OCI-LY7 (cell line): ENCODE data around the gene MTHFD2L. TPM values are rescaled to one million over a fixed set of nuclear protein-coding genes. Genes with fewer than 3 reads are reported as not detected.

Source experiments
- BruUV-seq: library from RNA; stranded (reverse); fragments of 400-500 nt; replicated peaks from 2 replicates; lab custom pipeline; 2021; lab: Mats Ljungman, UMichigan
- CTCF ChIA-PET: fragments of 300-600 bp; sonication (Branson Sonifier 250); formaldehyde crosslinking; loops from one replicate; lab custom pipeline; 2022; ENCODE audit warnings: antibody characterized with exemption; ENCODE audit not compliant: unreplicated experiment; lab: Charles Lee
- POLR2A ChIA-PET: fragments of 300-600 bp; sonication (Branson Sonifier 250); formaldehyde crosslinking; loops from one replicate; lab custom pipeline; 2022; ENCODE audit warnings: antibody characterized with exemption; lab: Charles Lee
- DNase-seq: peaks from one replicate; pipeline ENCODE4 v3.0.0-alpha.2; 2015; ENCODE audit warnings: low spot score
- H2AFZ ChIP-seq: fragments of 200-600 bp; sonication (generic), shearing (Covaris generic); 2 replicates; pipeline ENCODE4 v1.6.1; 2014; ENCODE audit warnings: mild to moderate bottlenecking, antibody characterized with exemption, low read length, moderate library complexity
- H3K27ac ChIP-seq: fragments of 200-600 bp; sonication (generic); 2 replicates; pipeline ENCODE4 v1.5.1; 2014; ENCODE audit warnings: mixed run types, low read depth, mild to moderate bottlenecking, moderate library complexity, low read length, inconsistent platforms; ENCODE audit not compliant: poor library complexity, severe bottlenecking
- H3K36me3 ChIP-seq: fragments of 200-600 bp; sonication (generic); 2 replicates; pipeline ENCODE4 v1.6.1; 2014; ENCODE audit warnings: mild to moderate bottlenecking, antibody characterized with exemption, low read length, moderate library complexity, mixed read lengths; ENCODE audit not compliant: insufficient read depth
- H3K4me1 ChIP-seq: fragments of 200-600 bp; sonication (generic); 2 replicates; pipeline ENCODE4 v1.5.1; 2014; ENCODE audit warnings: mild to moderate bottlenecking, low read length; ENCODE audit not compliant: insufficient read depth, poor library complexity, severe bottlenecking
- H3K4me2 ChIP-seq: fragments of 200-600 bp; sonication (generic); 2 replicates; pipeline ENCODE4 v1.6.1; 2014; ENCODE audit warnings: mild to moderate bottlenecking, low read length
- H3K4me3 ChIP-seq: fragments of 200-600 bp; sonication (generic); 2 replicates; pipeline ENCODE4 v1.5.1; 2014; ENCODE audit warnings: mild to moderate bottlenecking, low read depth, low read length; ENCODE audit not compliant: poor library complexity, severe bottlenecking
- H3K79me2 ChIP-seq: fragments of 200-600 bp; sonication (generic); 2 replicates; pipeline ENCODE4 v1.6.1; 2016; ENCODE audit warnings: low read depth, mild to moderate bottlenecking, low read length, moderate library complexity, mixed read lengths; ENCODE audit not compliant: insufficient read depth
- H3K9me2 ChIP-seq: fragments of 200-600 bp; sonication (generic); 2 replicates; pipeline ENCODE4 v1.6.1; 2016; ENCODE audit warnings: mild to moderate bottlenecking, low read length, mixed read lengths; ENCODE audit not compliant: insufficient read depth
- H3K9me3 ChIP-seq: fragments of 200-600 bp; sonication (generic); 2 replicates; pipeline ENCODE4 v1.6.1; 2014; ENCODE audit warnings: mild to moderate bottlenecking, mixed run types, low read length, mixed read lengths
- H4K20me1 ChIP-seq: fragments of 200-600 bp; sonication (generic); 2 replicates; pipeline ENCODE4 v1.6.1; 2014; ENCODE audit warnings: mild to moderate bottlenecking, antibody characterized with exemption, low read length, moderate library complexity, mixed read lengths; ENCODE audit not compliant: insufficient read depth
- CTCF ChIP-seq: fragments of 200-600 bp; sonication (generic); conservative IDR thresholded peaks from 2 replicates; pipeline ENCODE4 v1.5.1; 2014; ENCODE audit warnings: mild to moderate bottlenecking, antibody characterized with exemption, low read length, moderate library complexity, mixed read lengths
- EZH2phosphoT487 ChIP-seq: fragments of 200-600 bp; sonication (generic); IDR thresholded peaks from 2 replicates; pipeline ENCODE4 v1.6.1; 2018; ENCODE audit warnings: low read depth, borderline replicate concordance, mild to moderate bottlenecking, mixed run types, antibody characterized with exemption, low read length, moderate library complexity, mixed read lengths
- intact Hi-C: fragments of 100-400 bp; cut with micrococcal nuclease; formaldehyde crosslinking; loops from one replicate; pipeline ENCODE4 v1.10.0; 2022; ENCODE audit not compliant: unreplicated experiment
- total RNA-seq, 2 experiments: library from RNA; depleted of rRNA in 1 of 2; stranded (reverse); fragments of >200 nt in 1 of 2; shearing (Covaris generic) in 1 of 2; gene quantifications; 2 replicates each; pipeline ENCODE4 v1.2.3, GENCODE V29; 2014 to 2022

The MTHFD2L gene
- total RNA-seq, 2 experiments from 2014 or later, result 18.7 to 18.9 TPM

- no peak overlapping the region for H2AFZ ChIP-seq
- ChIA-PET POLR2A (no interaction called here), CTCF (no interaction called here)
- no TSS peak for BruUV-seq
- H4K20me1 ChIP-seq, result no peaks in the 10 kb centered on the region
- H3K4me2 ChIP-seq, result no peak overlapping the region
- no peaks in the 10 kb centered on the region for H3K9me2 ChIP-seq
- H3K36me3 ChIP-seq, result no peaks in the 10 kb centered on the region
- TF ChIP-seq CTCF (no peak), EZH2phosphoT487 (no peak)
- H3K4me3 ChIP-seq, result no peak overlapping the region
- intact Hi-C loops, result no loop called here
- H3K79me2 ChIP-seq, result no peaks in the 10 kb centered on the region
- no peaks in the 10 kb centered on the region for H3K4me1 ChIP-seq
- no peak overlapping the region for H3K27ac ChIP-seq
- no peaks in the 10 kb centered on the region for H3K9me3 ChIP-seq
- no peak for DNase-seq
These were observed 126.1 kb downstream of the MTHFD2L start for GRCh38 chr4:74284053-74284452.

- Histone ChIP-seq H2AFZ (no peak overlapping the region), H3K9me2 (no peaks in the 10 kb centered on the region), H3K9me3 (no peaks in the 10 kb centered on the region), H3K79me2 (no peaks in the 10 kb centered on the region), H3K4me2 (no peak overlapping the region), H3K4me1 (no peaks in the 10 kb centered on the region), H3K4me3 (no peak overlapping the region), H3K36me3 (no peaks in the 10 kb centered on the region), H4K20me1 (no peaks in the 10 kb centered on the region), H3K27ac (no peak overlapping the region)
- intact Hi-C loops, result no loop called here
- BruUV-seq, result no TSS peak
- DNase-seq, result no peak
- TF ChIP-seq EZH2phosphoT487 (no peak), CTCF (no peak)
- ChIA-PET CTCF (no interaction called here), POLR2A (interaction anchor here (0.7 kb wide), 1 partner anchor 18 kb away, joined by 3 read pairs; no protein-coding TSS in a partner anchor)
These were observed 129.2 kb downstream of the MTHFD2L start for GRCh38 chr4:74287164-74287563.

DNA sequence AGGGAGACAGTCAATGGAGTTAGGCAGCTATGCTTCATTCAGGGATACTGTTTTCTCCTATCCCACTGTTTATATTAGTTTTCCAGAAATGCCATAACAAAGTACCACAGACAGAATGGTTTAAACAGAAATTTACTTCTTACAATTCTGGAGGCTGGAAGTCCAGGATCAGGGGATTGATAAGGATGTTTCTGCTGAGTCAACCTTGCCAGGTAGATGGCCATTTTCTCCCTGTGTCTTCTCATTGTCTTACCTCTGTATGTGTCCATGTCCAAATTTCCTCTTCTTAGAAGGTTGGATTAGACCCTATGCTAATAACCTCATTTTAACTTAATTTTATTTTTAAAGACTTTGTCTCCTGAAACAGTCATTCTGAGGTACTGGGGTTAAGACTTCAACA, 129.9 kb downstream of the MTHFD2L start:
- intact Hi-C loops, result no loop called here
- ChIA-PET POLR2A (interaction anchor here (0.7 kb wide), 1 partner anchor 19 kb away, joined by 3 read pairs; no protein-coding TSS in a partner anchor), CTCF (no interaction called here)

More for the DNA sequence above, 129.9 kb downstream of the MTHFD2L start:
- no peak overlapping the region for H3K4me3 ChIP-seq
- no peaks in the 10 kb centered on the region for H4K20me1 ChIP-seq
- BruUV-seq, result no TSS peak
- no peaks in the 10 kb centered on the region for H3K36me3 ChIP-seq
- H3K27ac ChIP-seq, result no peak overlapping the region
- H3K4me2 ChIP-seq, result no peak overlapping the region
- TF ChIP-seq EZH2phosphoT487 (no peak), CTCF (no peak)
- no peak for DNase-seq
- no peak overlapping the region for H2AFZ ChIP-seq
- H3K9me2 ChIP-seq, result no peaks in the 10 kb centered on the region
- no peaks in the 10 kb centered on the region for H3K9me3 ChIP-seq
- no peaks in the 10 kb centered on the region for H3K4me1 ChIP-seq
- H3K79me2 ChIP-seq, result no peaks in the 10 kb centered on the region
